KOPT-K1 (cell line): Measurements from ENCODE around the gene PROKR1.

Source experiments
- H3K27ac ChIP-seq: fragments of 200-600 bp; sonication (generic); 2 replicates; pipeline ENCODE4 v1.5.1; 2016; ENCODE audit warnings: antibody characterized with exemption, mild to moderate bottlenecking, low read depth, low read length; ENCODE audit not compliant: poor library complexity, severe bottlenecking
- H3K36me3 ChIP-seq: fragments of 200-600 bp; sonication (generic); 2 replicates; pipeline ENCODE4 v1.5.1; 2017; ENCODE audit warnings: antibody characterized with exemption, mild to moderate bottlenecking, low read length, moderate library complexity; ENCODE audit not compliant: insufficient read depth
- H3K9me3 ChIP-seq: fragments of 200-600 bp; sonication (generic); 2 replicates; pipeline ENCODE4 v1.5.1; 2017; ENCODE audit warnings: antibody characterized with exemption, low read length, mild to moderate bottlenecking; ENCODE audit not compliant: insufficient read depth, poor library complexity, severe bottlenecking

Gene PROKR1

DNA sequence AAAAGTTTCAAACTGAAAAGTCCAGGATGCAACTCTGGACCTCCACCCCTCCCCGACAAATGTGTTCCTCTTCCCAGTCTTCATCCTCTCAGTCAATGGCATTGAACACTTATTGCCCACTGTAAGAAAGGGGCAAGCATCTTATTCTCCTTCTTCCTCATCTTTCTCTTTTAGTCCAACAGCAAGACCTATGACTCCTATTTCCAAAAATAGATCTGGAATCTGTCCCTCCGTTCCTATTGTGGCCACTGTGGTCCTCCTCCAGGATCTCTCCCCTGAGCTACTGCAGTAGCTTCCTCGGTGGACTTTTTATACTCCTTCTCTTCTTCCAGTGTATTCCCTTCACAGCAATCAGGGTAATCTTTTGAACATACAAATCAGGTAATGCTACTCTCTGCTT, 63.3 kb downstream of the PROKR1 start:
- H3K36me3 ChIP-seq, result no peaks in the 10 kb centered on the region
- H3K9me3 ChIP-seq, result no peaks in the 10 kb centered on the region

More for the DNA sequence above, 63.3 kb downstream of the PROKR1 start:
- H3K27ac ChIP-seq, result no peak overlapping the region
